Spleen (tissue), 11 donors: ENCODE data around the gene HLF. TPM values are rescaled to one million over a fixed set of nuclear protein-coding genes. Genes with fewer than 3 reads are reported as not detected.

Source experiments
- DNase-seq: peaks from one replicate; pipeline ENCODE4 v3.0.0-alpha.2; 2020
- H3K27ac ChIP-seq, 8 donors: fragments of 200-600 bp; sonication (generic) in 7 of 8; 1 replicate in 4 of 8; 2 replicates in 4 of 8; pipeline versions ENCODE4 v1.5.0 to v1.8.0; 2016 to 2021; ENCODE audit warnings: inconsistent platforms in 4 of 8, mild to moderate bottlenecking in 4 of 8, moderate library complexity in 1 of 8
- H3K27me3 ChIP-seq, 7 donors: fragments of 200-600 bp; sonication (generic) in 6 of 7; replicated peaks in 1 of 7; 1 replicate in 4 of 7; 2 replicates in 3 of 7; pipeline versions ENCODE4 v1.5.0 to v1.8.0; 2016 to 2021; ENCODE audit warnings: inconsistent platforms in 3 of 7, mild to moderate bottlenecking in 1 of 7
- H3K36me3 ChIP-seq, 6 donors: fragments of 200-600 bp; sonication (generic) in 5 of 6; 1 replicate in 4 of 6; 2 replicates in 2 of 6; pipeline versions ENCODE4 v1.5.0 to v1.8.0; 2016 to 2021; ENCODE audit warnings: inconsistent platforms in 2 of 6
- H3K4me1 ChIP-seq, 6 donors: fragments of 200-600 bp; sonication (generic) in 5 of 6; 1 replicate in 3 of 6; 2 replicates in 3 of 6; pipeline versions ENCODE4 v1.5.0 to v1.8.0; 2016 to 2021; ENCODE audit warnings: inconsistent platforms in 3 of 6
- H3K4me3 ChIP-seq, 8 donors: fragments of 200-600 bp; sonication (generic) in 7 of 8; 1 replicate in 4 of 8; 2 replicates in 4 of 8; pipeline versions ENCODE4 v1.5.0 to v1.8.0; 2016 to 2021; ENCODE audit warnings: inconsistent platforms in 4 of 8, mild to moderate bottlenecking in 4 of 8, moderate library complexity in 2 of 8
- H3K9me3 ChIP-seq, 8 donors: fragments of 200-600 bp; sonication (generic) in 7 of 8; 1 replicate in 4 of 8; 2 replicates in 4 of 8; pipeline versions ENCODE4 v1.5.0 to v1.8.0; 2016 to 2021; ENCODE audit warnings: inconsistent platforms in 4 of 8
- POLR2A ChIP-seq, 3 donors: fragments of 450-650 bp; IDR thresholded peaks; one replicate each; pipeline ENCODE4 v1.5.1; 2017; ENCODE audit warnings: antibody characterized with exemption in 3 of 3, mild to moderate bottlenecking in 1 of 3
- POLR2AphosphoS5 ChIP-seq, 3 donors: sonication (generic); formaldehyde crosslinking; IDR thresholded peaks; one replicate each; pipeline ENCODE4 v1.5.1; 2017; ENCODE audit warnings: antibody characterized with exemption in 3 of 3
- WGBS, 5 donors: extraction: QIAGEN DNeasy Blood & Tissue Kit in 3 of 5; methylation state at CpG; one replicate each; pipeline versions ENCODE4 v1.1.5 to v1.1.7; 2013 to 2018; 5-methylcytosine and 5-hydroxymethylcytosine counted together
- intact Hi-C: fragments of 100-400 bp; cut with DNase I; formaldehyde crosslinking; loops from one replicate; pipeline ENCODE4 v1.15.0; 2023; ENCODE audit warnings: low total_unique reads
- polyA plus RNA-seq, 3 donors: library from polyadenylated mRNA; stranded (reverse); fragments of 200-250 nt; gene quantifications; one replicate each; pipeline ENCODE4 v1.2.1, GENCODE V29; 2013
- total RNA-seq, 7 donors: library from RNA; depleted of rRNA in 3 of 7; stranded (reverse); fragments of >200 nt in 3 of 7; fragmentation: NEBNext Ultra II Directional in 4 of 7; extraction: Animal tissue kit (Norgen Biotek cat#: 25700) in 4 of 7; gene quantifications; one replicate each; pipeline versions ENCODE4 v1.1.0 to v1.2.1, GENCODE V29; 2016 to 2021
- TF ChIP-seq, protein P1 (sequence below), 11 experiments: fragments of 200-600 bp in 7 of 11; fragments of 450-650 bp in 4 of 11; sonication (generic) in 4 of 11; IDR thresholded peaks in 8 of 11; conservative IDR thresholded peaks in 3 of 11; 1 replicate in 7 of 11; 2 replicates in 4 of 11; pipeline versions ENCODE4 v1.4.0 to v1.8.0; 2016 to 2021; ENCODE audit warnings: antibody characterized with exemption in 11 of 11, inconsistent platforms in 4 of 11, mild to moderate bottlenecking in 1 of 11
- donor health status: healthy with polysubstance abuse.
- donor health status: DM: no; HTN: no; CAD: no; lungs with moderate emphysema.
- donor health status: DM: no; HTN: no; CAD: no.
- donor health status: Bipolar disorder and iron deficiency.
- donor health status: healthy.
- donor health status: DM: no; HTN: no; CAD: no.
- donor health status: DM: yes; HTN: yes; CAD: no.

Gene HLF
- total and polyA plus RNA-seq, 10 donors, result 1.6 to 37.9 (median 12.9) TPM

GRCh38 chr17:55238931-55239297 lies 25.8 kb upstream of the HLF start:
- Histone ChIP-seq H3K36me3 (no peaks in the 10 kb centered on the region), H3K27ac (peak overlapping the region in 6 of 8 donors; percentile 73 to 82 (median 76)), H3K27me3 (peaks cover 0 to 46% (median 0%) of the 10 kb centered on the region in 7 donors), H3K4me1 (peaks cover 7 to 30% (median 23%) of the 10 kb centered on the region in 6 donors), H3K9me3 (no peaks in the 10 kb centered on the region), H3K4me3 (peak overlapping the region; percentile 32 to 71 (median 50))
- TF ChIP-seq POLR2A (IDR thresholded peaks at IDR 0.05) (no peak), POLR2AphosphoS5 (IDR thresholded peaks at IDR 0.05) (no peak)
- TF ChIP-seq, protein P1, sequence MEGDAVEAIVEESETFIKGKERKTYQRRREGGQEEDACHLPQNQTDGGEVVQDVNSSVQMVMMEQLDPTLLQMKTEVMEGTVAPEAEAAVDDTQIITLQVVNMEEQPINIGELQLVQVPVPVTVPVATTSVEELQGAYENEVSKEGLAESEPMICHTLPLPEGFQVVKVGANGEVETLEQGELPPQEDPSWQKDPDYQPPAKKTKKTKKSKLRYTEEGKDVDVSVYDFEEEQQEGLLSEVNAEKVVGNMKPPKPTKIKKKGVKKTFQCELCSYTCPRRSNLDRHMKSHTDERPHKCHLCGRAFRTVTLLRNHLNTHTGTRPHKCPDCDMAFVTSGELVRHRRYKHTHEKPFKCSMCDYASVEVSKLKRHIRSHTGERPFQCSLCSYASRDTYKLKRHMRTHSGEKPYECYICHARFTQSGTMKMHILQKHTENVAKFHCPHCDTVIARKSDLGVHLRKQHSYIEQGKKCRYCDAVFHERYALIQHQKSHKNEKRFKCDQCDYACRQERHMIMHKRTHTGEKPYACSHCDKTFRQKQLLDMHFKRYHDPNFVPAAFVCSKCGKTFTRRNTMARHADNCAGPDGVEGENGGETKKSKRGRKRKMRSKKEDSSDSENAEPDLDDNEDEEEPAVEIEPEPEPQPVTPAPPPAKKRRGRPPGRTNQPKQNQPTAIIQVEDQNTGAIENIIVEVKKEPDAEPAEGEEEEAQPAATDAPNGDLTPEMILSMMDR (IDR thresholded peaks at IDR 0.05 in 8 of 11, conservative IDR thresholded peaks at IDR 0.05 in 3 of 11), result no peak
- DNase-seq, result no peak
- intact Hi-C loops, result no loop called here
- WGBS, 5 donors, result 0 to 3% (median 2%) methylated on average over 4 of the region's 4 CpGs

DNA sequence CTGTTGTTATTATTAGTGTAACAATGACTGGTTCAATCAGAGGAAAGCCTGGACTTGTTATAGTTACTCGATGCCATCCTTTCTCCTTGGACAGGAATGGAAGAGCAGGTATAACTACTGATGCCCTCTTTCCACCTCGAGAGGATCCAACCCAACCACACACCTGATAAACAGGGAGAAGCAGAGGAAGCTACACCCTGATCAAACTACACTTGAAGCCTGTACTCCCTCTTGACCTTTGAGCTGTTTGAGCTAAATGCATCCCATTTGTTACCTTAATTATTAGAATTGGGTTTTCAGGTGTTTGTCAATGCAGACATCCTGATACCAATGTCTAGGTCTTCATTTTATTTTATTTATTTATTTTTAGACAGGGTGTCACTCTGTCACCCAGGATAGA lies 23.7 kb upstream of the HLF start:
- Histone ChIP-seq H3K27ac (no peak overlapping the region), H3K4me1 (peaks cover 7 to 30% (median 23%) of the 10 kb centered on the region in 6 donors), H3K36me3 (no peaks in the 10 kb centered on the region), H3K27me3 (peaks cover 0 to 52% (median 0%) of the 10 kb centered on the region in 7 donors), H3K4me3 (no peak overlapping the region), H3K9me3 (no peaks in the 10 kb centered on the region)
- no peak for TF ChIP-seq POLR2AphosphoS5 (IDR thresholded peaks at IDR 0.05)
- TF ChIP-seq POLR2A (IDR thresholded peaks at IDR 0.05), result no peak
- TF ChIP-seq, protein P1 (IDR thresholded peaks at IDR 0.05 in 8 of 11, conservative IDR thresholded peaks at IDR 0.05 in 3 of 11), result no peak
- no peak for DNase-seq
- intact Hi-C loops, result loop anchor here (10.0 kb wide), 1 partner anchor 54 kb away; no protein-coding TSS in a partner anchor
- WGBS, 5 donors, result 74 to 91% (median 83%) methylated on average over 2 of the region's 2 CpGs

- peaks cover 0 to 50% (median 0%) of the 10 kb centered on the region in 7 donors for H3K27me3 ChIP-seq
- TF ChIP-seq POLR2AphosphoS5 (IDR thresholded peaks at IDR 0.05) (no peak), POLR2A (IDR thresholded peaks at IDR 0.05) (no peak)
- TF ChIP-seq, protein P1 (IDR thresholded peaks at IDR 0.05 in 8 of 11, conservative IDR thresholded peaks at IDR 0.05 in 3 of 11), result no peak
- H3K4me1 ChIP-seq, result peaks cover 6 to 19% (median 17%) of the 10 kb centered on the region in 6 donors
- H3K27ac ChIP-seq, result no peak overlapping the region
- peaks cover 0 to under 1% (median 0%) of the 10 kb centered on the region in 8 donors for H3K9me3 ChIP-seq
- intact Hi-C loops, result loop anchor here (10.0 kb wide), 1 partner anchor 52 kb away; no protein-coding TSS in a partner anchor
- no peak overlapping the region for H3K4me3 ChIP-seq
- no peak for DNase-seq
- WGBS, 5 donors, result 87 to 95% (median 88%) methylated on average over 2 of the region's 2 CpGs
- no peaks in the 10 kb centered on the region for H3K36me3 ChIP-seq
Observed at GRCh38 chr17:55242476-55242875, 22.3 kb upstream of the HLF start.

DNA sequence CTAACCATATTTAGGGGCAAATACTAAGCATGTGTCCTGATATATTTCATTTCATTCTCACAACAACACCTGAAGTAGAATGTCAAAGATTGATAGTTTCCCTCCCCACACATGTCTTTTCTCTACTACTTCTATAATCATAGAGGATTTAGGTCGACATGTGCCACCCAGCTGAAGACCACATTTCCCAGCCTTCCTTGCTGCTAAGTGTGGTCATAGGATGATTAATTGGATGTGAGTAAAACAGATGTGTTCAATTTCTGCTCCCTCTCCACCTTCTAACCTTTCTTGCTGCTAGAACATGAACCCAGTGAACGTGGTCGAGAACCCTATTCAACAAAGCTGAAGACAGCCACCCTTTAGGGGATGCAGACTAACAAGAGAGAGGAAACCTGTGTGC lies 18.8 kb upstream of the HLF start:
- TF ChIP-seq POLR2A (IDR thresholded peaks at IDR 0.05) (no peak), POLR2AphosphoS5 (IDR thresholded peaks at IDR 0.05) (no peak)
- TF ChIP-seq, protein P1 (IDR thresholded peaks at IDR 0.05 in 8 of 11, conservative IDR thresholded peaks at IDR 0.05 in 3 of 11), result no peak
- H3K27me3 ChIP-seq, result peaks cover 0 to 26% (median 0%) of the 10 kb centered on the region in 7 donors
- H3K9me3 ChIP-seq, result peaks cover 0 to 6% (median 0%) of the 10 kb centered on the region in 8 donors
- 67 to 78% (median 73%) methylated on average over 3 of the region's 3 CpGs for WGBS, 5 donors
- intact Hi-C loops, result loop anchor here (10.0 kb wide), 1 partner anchor 49 kb away; no protein-coding TSS in a partner anchor
- no peak overlapping the region for H3K27ac ChIP-seq
- no peaks in the 10 kb centered on the region for H3K36me3 ChIP-seq
- no peak for DNase-seq
- H3K4me3 ChIP-seq, result no peak overlapping the region
- H3K4me1 ChIP-seq, result no peaks in the 10 kb centered on the region
